OCI-M1 (cell line): ENCODE data around the gene WASF2.
A peak's percentile ranks its signal among the peaks of the same experiment; 100 is the strongest.
"Not testable (repeated sequence)": the region's sequence is repeated elsewhere in the genome, so short reads cannot be mapped to it uniquely, and the experiment has no call there.

Experiments used
- DNase-seq: peaks from one replicate; lab custom pipeline; 2025; lab: John Stamatoyannopoulos, UW

Gene WASF2

DNA sequence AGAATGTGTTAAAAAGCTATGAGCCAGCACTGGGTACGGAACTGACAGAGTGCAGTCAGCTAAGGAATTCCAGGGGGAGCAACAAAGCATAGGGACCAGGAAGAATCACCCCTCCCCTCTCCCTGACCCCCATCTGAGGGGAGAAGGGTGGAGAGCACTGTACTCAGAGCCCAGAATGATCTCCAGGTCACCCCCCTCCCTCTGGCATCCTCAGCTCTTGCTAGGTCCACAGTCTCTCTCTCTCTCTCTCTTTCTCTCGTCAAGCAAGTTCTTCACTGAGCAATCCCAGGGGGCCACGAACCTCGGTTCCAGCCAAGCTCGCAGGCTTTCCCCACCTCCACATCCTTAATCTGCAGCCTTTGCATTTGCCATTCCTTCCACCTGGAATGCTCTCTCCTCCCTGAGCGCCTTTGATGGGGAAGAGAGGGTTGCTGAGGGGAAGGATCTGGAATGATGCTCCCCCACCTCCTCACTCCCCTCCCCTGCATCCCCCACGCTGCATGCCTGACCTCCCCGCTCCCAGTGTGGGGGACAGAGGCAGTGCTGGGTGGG, 6.7 kb upstream of the WASF2 start:
- no peak for DNase-seq

GRCh38 chr1:27492796-27493195, 2.8 kb upstream of the WASF2 start:
- DNase-seq = no peak

DNA sequence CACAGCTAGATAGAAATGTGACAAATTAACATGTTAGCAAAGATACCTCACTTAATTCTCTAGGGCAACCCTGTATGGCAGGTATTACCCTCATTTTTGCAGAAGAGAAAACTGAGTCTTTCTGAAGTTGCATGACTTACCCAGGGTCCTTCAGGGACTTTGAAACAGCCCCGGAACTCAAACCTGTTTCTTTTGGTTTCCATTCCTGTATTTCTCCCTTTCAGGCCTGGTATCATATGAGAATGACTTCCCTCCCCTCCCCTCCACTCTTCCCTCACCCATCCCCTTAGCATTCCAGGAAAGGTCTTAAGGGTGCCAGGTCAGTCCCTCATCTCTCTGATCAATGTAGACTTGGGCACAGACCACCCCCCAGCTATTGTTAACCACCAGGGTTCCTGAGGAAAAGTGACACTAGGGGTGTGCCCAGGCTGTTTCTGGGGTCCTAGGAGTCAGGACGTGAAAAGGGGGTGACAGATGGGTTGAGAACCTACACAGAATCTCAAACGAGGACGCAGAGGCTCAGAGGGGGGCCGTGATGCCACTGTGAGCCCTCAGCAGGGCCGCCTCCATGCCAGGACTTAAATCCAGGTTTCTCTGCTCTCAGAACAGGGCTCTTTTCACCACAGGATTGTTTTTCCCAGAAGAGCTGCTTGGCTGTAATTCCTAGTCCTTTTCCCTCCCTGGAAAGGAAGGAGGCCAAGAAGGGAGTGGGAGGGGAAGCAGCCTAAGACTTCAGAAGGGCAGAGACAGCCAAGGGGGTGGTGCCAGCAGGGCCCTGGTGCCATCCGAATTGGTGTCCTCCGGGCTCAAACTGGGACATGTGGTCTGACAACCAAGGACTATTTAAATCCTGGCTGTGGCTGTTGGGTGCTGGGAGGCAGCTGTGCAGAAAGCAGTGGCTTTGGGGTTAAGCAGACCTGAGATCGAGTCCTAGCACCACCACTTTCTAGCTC, 2.1 kb upstream of the WASF2 start:
- no peak for DNase-seq

GRCh38 chr1:27489501-27489972, 430 bp downstream of the WASF2 start:
- peak; percentile 66 for DNase-seq

DNA sequence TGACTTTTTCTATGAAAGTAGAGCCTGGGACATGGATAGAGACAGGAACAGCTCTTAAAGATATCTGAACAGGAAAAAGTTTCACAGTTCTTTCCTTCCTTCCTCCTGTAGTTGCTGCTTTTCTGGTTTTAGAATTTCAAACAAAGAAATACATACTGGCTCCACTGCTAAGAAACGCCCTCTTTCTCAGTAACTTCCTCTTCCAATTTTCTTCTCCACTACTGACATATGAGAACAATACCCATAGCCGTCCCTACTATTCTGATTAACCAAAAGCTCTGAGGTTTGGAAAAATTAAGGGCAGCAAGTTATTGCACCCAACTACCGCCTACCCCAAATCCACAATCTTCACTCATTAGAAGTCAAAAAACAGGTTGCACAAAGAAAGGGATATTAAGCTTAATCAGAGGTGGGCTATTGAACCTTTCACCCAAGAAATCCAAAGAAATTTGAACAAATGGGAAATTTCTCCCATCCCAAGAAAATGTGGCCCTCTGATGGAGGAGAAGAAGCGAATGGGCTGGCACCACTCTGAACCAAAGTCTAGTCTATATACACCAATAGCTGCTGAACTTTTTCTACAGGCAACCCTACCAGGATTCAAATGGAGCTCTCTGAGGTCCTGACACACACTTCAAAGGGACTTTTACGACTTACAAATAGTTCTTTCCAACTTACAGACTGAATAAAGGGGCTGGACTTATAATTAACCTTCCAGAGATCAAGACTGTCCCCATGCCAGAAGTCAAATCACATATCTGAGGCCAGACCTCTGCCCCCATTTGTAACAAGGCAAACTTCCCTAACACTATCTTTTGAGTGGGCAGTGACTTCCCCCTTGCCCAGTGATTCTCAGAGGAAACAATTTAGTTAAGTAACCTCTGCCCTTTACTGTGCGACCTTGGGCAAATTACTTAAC, 1.7 kb downstream of the WASF2 start:
- DNase-seq = peak; percentile 82

DNA sequence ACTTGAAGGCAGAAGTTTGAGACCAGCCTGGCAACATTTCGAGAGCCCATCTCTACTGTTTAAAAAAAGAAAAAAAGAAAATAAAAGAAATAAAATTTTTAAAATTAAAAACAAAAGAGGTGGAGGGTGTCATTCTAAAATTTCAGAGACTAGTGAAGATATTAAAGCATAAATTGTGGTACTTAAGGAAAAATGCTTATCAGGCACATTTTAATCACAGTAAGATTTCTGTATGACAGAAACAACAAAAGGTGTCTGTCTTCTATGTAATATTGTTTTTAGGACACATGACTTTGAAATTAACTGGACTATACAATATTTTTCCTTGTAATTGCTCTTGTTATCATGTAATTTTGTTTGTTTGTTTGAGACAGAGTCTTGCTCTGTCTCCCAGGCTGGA, 4.6 kb downstream of the WASF2 start:
- no peak for DNase-seq

- no peak for DNase-seq
These were observed 6.3 kb downstream of the WASF2 start for GRCh38 chr1:27483659-27484058.

GRCh38 chr1:27481994-27482620, 7.9 kb downstream of the WASF2 start:
- DNase-seq = no peak

- peak; percentile 23 for DNase-seq
These were observed 11.9 kb downstream of the WASF2 start for GRCh38 chr1:27478098-27478497.

GRCh38 chr1:27476237-27476636, 13.7 kb downstream of the WASF2 start:
- DNase-seq = no peak

GRCh38 chr1:27475720-27476119, 14.2 kb downstream of the WASF2 start:
- no peak for DNase-seq

GRCh38 chr1:27473755-27474154, 16.2 kb downstream of the WASF2 start:
- no peak for DNase-seq

GRCh38 chr1:27472098-27472497, 17.9 kb downstream of the WASF2 start:
- not testable (repeated sequence) for DNase-seq

- DNase-seq = no peak
These were observed 18.5 kb downstream of the WASF2 start for GRCh38 chr1:27471477-27471876.

GRCh38 chr1:27469334-27469733, 20.6 kb downstream of the WASF2 start:
- DNase-seq = no peak

- not testable (repeated sequence) for DNase-seq
These were observed 21.6 kb downstream of the WASF2 start for GRCh38 chr1:27468378-27468777.

DNA sequence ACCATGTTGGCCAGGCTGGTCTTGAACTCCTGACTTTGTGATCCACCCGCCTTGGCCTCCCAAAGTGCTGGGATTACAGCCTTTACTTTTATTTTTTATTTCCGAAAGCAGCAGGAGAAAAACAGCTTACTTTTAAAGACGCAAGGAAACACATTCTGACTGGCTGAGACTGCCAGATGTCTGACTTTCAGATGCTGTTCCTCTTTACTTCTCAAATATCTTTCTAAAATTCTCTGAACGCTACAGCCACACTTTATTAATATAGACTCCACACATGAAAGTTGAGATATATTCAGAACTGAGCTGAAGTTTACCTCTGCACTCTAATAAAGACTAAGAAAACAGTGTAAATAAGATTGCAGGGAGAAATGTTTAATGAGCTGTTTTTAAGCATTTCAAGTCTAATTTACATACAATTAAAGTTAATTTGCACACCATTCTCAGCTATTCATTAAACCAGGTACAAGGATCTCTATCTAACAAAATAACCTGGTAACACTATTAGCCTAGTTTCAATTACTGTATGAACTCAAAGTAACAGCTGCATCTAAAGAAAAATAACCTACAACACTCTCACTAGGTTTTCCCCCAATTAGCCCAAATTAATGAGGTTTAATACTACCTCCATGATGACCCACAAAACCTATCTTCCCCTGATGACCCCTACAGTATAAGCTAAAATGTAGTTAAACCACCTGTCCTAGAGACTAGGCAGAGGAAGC, 24.9 kb downstream of the WASF2 start:
- no peak for DNase-seq

GRCh38 chr1:27463916-27464315, 26.1 kb downstream of the WASF2 start:
- not testable (repeated sequence) for DNase-seq

GRCh38 chr1:27458521-27458920, 31.4 kb downstream of the WASF2 start:
- DNase-seq = not testable (repeated sequence)

- no peak for DNase-seq
These were observed 34.7 kb downstream of the WASF2 start for GRCh38 chr1:27455139-27455811.

DNA sequence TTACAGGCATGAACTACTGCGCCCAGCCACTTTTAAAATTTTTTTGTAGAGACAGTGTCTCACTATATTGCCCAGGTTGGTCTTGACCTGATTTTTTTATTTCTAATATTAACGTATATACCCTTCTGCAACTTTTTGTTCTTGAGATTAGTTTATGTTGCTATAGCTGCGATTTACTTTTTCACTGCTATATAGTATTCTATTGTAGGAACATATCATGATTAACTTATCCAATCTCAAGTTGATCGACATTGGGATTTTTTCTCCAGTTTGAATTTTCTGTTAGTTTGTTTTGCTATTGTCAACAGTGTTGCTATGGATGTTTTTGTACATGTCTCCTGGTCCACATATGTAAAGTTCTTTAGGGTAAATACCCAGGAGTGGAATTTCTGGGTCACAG, 35.4 kb downstream of the WASF2 start:
- no peak for DNase-seq
